T1000 (cell line): ENCODE data around the gene FLNC.

ENCODE experiments used
- DNase-seq: peaks from one replicate; lab custom pipeline; 2025; ENCODE audit warnings: mixed read lengths; lab: John Stamatoyannopoulos, UW

Gene FLNC

GRCh38 chr7:128865303-128865702 lies 35.1 kb downstream of the FLNC start:
- no peak for DNase-seq

DNA sequence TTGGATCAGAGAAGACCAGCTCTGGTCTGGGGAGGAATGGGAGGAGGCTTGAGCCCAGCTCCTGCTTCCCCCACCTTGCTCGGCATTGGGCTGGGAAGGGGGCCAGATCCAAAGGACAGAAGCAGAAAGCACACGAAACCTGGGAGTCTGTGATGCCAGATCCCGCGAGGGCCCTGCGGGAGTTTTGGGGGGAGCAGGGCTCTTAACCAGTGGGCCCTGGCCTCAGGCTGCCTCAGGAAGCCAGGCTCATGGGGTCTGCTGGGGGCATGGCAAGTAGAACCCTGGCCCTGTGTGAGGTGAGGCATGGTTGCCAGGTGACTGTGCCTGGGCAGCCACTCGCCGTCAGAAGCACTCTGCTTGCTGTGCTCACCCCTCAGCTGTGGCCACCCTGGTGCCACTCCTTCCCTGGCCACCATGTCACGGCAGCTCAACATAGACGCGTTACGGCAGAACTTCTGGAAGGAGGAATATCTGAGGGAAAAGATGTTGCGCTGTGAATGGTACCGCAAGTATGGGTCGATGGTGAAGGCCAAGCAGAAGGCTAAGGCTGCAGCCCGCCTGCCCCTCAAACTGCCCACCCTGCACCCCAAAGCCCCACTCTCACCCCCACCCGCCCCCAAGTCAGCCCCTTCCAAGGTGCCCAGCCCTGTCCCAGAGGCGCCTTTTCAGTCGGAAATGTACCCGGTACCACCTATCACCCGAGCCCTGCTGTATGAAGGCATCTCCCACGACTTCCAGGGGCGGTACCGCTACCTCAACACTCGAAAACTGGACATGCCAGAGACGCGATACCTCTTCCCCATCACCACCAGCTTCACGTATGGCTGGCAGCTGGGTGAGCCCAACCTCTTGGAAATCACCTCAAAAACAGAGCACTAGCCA lies 36.0 kb downstream of the FLNC start:
- DNase-seq = no peak

DNA sequence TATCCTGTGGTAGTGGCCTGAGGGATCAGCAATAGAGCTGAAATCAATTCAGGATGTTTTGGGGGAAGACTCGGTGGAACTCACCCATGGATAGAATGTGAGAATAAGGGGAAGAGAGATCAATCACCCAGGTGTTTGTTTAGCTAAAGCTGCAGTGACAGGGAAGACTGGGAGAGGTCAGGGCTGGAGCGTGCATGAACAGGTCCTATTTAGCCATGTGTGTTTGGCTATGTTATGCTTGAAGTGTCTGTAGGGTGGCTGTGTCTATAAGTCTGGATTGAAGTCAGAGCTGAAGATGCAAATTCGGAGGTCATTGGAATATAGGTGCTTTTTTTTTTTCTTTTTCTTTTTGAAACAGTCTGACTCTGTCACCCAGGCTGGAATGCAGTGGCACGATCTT lies 37.0 kb downstream of the FLNC start:
- DNase-seq = no peak

DNA sequence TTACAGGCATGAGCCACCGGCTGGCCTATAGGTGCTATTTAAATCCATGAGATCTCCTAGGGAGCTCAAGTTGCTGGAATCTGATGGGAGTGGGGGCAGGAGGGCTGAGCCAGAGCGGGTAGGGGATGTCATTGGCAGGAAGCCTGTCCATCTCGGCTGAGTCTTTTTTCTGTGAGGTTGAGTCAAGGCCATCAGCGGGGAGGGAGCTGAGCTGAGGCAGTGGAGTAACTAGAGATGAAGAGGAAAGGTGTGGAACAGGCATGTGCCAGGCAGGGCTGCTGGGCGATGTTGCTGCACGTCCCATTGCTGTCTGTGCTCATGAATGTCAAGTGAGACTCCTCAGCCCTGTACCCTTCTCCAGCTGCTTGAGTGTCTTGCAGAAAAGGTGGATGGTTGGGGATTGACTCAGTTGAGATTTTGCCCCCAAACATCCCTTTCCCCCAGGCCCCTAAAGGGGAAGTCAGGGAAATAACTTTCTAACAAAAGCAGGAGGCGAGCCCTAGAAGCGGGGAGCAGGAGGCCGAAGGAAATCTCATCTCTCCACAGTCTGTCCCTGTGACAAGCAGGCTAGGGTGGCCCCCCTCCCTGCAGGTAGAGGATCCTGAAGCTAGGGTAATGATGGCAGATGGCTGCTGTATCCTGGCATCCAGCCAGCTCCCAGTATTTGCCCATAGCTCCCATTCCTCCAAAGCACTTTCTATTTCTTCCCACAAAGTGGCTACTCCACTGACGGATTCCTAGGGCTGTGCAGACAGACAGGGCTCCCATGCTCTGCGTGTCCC lies 37.8 kb downstream of the FLNC start:
- no peak for DNase-seq

DNA sequence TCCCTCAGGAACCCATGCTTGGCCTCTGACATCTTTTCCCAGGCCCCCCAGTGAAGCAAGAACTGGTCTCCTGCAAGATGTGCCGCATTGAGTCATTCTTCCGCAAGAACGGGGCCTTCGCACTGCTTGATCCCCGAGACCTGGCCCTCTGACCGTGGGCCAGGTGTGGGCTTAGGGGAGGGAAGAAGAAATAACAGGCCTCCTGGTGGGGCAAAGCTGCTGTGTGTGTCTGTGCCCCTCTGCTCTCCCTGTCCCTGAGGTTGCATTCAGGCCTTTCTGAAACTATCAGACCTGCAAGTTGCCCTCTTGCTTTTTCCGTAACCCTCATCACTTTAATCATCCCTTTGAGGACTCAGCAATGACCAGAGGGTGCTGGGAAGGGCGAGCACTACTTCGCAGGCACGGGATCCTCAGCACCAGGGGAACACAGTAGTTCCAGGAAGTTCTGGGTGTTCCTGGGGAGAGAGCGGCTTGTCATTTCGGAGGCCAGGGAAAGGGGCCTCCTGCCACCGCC lies 38.5 kb downstream of the FLNC start:
- DNase-seq = no peak

DNA sequence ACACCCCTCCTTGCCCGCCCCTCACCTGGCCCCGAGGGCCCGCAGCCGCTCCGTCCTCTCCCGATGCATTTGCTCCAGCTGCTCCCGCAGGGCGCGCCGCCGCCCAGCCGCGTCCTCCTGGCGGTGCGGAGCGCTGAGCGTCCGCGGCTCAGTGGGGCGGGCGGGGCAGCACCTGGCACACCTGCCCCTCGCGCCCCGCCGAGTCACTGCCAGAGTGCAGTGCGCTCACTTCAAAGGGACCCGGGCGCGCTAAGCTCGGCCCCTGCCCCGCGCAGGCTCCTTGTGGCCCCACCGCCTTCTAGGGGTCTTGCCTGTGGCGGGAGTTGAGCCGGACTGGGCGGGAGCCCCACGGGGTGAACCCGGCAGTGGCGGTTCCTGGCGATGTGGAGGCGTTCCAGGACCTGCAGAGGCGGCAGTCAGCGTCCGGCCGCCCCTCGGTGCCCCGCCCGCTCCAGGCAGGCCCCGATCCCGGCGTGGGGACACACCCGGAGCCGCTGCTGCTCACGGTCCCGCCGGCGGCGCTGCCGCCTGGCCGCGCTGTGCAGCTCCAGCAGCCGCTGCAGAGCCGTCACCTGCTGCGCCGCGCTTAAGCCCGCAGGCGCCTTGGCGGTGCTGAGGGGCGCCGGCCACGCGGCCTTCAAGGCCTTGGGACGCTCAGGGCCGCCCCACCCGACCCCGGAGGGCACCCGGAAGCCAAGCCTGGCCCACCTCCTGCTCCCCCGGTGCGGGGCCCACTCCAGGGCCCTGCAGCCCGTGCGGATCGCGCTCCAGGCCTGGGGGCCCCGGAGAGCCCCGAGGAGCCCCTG lies 39.1 kb downstream of the FLNC start:
- DNase-seq = no peak

DNA sequence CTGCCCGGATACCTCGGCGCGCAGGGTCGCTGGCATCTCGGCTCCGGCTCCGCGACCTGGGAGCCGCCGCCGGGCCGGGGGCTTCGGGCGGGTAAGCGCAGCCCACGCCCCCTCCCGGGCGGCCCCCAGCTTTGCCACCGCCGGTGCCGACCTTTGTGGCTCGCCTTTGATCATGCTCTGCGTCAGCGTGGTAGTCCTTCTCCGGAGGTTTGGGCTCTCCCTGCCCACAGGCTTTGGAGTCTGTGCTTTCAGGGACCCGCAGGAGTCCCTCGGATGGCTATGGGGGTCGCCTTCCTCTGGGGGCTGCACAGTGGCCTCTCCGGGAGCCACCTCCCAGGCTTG lies 39.7 kb downstream of the FLNC start:
- DNase-seq = no peak

GRCh38 chr7:128871050-128871449 lies 40.8 kb downstream of the FLNC start:
- DNase-seq = no peak

GRCh38 chr7:128872394-128872824 lies 42.2 kb downstream of the FLNC start:
- no peak for DNase-seq

GRCh38 chr7:128873234-128873633 lies 43.0 kb downstream of the FLNC start:
- DNase-seq = no peak

DNA sequence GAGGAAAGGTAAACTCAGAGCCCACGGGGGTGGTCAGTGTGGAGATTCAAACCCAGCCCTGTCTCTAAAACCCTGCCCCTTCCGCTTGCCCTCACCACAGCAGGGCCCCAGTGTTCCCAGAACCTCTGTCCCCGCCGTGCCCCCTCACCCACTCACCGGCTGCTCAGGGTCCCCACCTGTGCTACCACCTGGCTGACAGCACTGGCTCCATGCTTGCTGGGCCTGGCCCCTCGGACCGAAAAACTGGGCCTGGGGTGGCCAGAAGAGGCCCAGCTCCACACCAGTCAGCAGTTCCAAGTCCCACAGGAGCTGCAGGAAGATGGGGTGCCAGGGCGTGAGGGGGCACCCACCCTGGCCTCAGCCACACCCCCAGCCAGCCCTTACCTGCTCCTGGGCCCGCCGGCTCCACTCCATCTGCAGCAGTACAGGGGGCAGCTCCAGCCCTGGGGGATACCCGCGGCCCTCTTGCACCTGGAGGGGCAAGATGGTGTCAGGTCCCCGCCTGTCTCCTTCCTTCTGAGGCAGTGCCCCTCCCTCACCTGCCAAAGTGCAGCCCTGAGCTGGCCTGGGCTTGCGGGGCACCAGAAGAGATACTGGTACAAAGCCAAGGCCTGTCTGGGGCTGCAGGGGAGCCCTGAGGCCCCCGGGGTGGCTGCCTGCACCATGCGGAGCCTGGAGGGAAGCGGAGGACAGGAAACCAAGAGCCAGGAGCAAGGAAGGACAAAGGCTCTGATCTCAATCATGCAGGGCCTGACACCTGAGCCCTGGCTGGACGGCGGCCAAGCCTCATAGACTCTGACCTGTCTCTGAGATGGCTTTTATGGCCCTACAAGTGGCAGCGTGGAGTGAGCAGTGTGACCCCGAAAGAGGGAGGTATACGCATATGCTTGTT lies 44.2 kb downstream of the FLNC start:
- DNase-seq = no peak

DNA sequence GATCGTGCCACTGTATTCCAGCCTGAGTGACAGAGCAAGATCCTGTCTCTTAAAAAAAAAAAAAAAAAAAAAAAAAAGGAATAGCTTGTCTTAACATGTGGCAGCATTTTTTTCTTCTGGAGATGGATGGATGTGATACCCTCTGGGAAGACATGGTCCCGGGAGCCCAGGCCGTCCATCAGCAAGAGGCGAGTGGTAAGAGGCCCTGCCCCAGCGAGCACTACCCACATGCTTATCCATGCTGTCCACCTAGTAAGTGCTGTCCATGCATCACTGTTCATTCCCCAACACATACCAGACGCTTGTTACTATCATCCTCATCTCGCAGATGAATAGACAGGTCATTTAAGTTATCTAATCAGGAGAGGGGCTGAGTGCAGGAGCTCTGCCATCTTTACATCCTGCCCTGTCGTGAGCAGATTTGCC lies 45.3 kb downstream of the FLNC start:
- no peak for DNase-seq

DNA sequence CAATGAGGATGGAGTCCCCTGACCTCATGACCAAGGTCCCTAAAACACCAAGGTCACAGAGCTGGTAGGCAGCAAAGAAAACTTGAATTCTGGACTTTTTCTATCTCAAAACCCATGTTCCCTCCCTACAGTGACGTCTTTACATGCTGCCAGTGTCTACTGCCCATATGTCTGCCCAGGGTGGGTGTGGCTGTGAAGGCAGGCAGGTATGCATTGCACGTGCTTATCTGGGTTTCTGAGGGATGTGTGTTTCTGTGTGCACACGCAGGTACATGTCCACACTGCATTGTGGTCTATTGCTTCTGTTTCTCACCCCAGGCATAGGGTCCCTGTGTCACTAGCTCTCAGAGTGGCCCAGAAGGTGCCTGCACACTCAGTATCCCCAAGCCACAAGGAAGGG lies 45.9 kb downstream of the FLNC start:
- DNase-seq = no peak

DNA sequence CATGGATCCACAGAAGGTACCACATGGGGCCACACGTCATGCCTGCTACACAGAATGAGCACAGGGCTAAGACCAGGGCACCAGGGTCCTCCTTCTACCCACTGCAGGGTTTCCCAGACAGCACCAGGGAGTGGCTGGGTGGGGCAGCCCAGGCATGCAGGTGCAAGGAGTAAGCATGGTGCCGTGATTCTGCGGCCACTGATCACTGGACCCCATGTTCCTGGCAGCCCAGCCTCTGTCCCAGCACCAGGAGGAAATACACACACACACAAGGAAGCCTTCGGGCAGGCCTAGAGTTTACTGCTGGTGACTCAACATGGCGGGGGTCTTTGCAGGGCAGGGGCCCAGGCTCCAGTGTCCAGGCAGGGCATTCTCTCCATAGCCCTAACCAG lies 46.4 kb downstream of the FLNC start:
- DNase-seq = no peak

DNA sequence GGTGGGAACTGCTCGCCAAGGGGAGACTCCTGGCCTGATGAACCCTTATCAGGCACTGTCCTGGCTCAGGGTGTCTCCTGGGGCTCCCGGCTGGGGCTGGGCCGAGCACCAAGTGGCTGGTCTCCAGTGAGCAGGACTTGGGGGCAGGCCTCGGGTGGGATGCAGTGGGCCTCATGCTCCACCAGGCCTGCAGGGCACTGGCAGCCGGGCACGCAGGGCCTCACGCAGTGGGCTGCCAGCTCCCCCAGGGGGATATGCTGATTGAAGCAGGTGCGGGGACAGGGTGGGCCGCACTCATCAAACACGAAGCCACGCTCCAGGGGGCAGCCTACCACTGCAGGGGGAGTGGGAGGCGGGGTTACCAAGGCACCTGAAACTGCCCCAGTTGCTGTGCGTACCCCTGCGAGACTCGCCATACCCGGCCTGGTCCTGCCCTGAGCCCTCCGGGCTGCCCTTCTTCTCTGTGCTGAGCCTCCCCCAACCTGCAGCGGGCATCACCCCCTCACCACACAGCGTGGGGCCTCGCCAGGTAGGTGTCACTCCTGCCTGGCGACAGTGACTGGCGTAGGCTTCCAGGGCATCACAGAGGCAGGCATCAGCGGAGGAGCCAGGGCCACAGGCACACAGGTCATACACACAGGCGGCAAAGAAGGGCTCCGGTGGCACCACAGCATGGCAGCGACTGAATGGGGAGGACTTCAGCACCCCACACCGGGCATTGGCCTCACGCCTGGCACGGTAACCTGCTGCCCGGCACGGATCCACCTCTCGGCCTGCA lies 47.0 kb downstream of the FLNC start:
- no peak for DNase-seq

GRCh38 chr7:128877756-128878120 lies 47.5 kb downstream of the FLNC start:
- DNase-seq = no peak

GRCh38 chr7:128878226-128879105 lies 48.3 kb downstream of the FLNC start:
- DNase-seq = no peak

DNA sequence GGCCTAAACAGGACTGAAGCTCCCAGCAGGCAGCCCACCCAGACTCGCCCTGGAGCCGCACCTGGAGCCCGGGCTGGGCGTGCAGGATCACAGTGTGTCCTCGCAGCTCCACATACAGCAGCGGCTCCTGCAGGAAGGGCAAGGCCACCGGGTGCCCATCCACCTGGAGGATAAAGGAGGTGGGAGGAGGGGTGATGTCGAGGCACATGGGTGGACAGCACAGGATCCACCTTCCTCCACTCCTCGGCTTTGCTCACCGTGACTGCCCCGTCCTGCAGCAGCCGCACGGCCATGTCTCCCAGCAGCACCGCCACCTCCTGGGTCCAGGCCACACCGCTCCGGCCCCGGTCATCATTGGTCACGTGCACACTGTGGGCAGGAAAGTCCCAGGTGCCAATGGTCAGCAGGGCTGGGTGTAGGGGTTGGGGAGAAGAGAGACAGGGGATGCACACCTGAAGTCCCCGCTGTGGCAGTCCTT lies 49.3 kb downstream of the FLNC start:
- no peak for DNase-seq
